Fibroblast of villous mesenchyme (primary cell): ENCODE data around the gene FUS. TPM values are rescaled to one million over a fixed set of nuclear protein-coding genes. Genes with fewer than 3 reads are reported as not detected.
"Not testable (repeated sequence)": the region's sequence is repeated elsewhere in the genome, so short reads cannot be mapped to it uniquely, and the experiment has no call there.

ENCODE experiments used
- DNase-seq: peaks from one replicate; pipeline ENCODE4 v3.0.0-alpha.2; 2010; ENCODE audit warnings: low read depth
- H3K4me3 ChIP-seq: 2 replicates; pipeline ENCODE4 v1.5.1; 2011; ENCODE audit warnings: low read depth, mild to moderate bottlenecking, low read length
- total RNA-seq: library from RNA; depleted of rRNA; stranded (reverse); fragments of >200 nt; gene quantifications from 2 replicates; pipeline ENCODE4 v1.2.3, GENCODE V29; 2012
- TF ChIP-seq, protein P1 (sequence below): IDR thresholded peaks from 2 replicates; pipeline ENCODE4 v1.5.1; 2012; ENCODE audit warnings: low read depth, mild to moderate bottlenecking, low read length; ENCODE audit not compliant: insufficient read depth

FUS gene
- total RNA-seq, 1 donor = 54.4 TPM

DNA sequence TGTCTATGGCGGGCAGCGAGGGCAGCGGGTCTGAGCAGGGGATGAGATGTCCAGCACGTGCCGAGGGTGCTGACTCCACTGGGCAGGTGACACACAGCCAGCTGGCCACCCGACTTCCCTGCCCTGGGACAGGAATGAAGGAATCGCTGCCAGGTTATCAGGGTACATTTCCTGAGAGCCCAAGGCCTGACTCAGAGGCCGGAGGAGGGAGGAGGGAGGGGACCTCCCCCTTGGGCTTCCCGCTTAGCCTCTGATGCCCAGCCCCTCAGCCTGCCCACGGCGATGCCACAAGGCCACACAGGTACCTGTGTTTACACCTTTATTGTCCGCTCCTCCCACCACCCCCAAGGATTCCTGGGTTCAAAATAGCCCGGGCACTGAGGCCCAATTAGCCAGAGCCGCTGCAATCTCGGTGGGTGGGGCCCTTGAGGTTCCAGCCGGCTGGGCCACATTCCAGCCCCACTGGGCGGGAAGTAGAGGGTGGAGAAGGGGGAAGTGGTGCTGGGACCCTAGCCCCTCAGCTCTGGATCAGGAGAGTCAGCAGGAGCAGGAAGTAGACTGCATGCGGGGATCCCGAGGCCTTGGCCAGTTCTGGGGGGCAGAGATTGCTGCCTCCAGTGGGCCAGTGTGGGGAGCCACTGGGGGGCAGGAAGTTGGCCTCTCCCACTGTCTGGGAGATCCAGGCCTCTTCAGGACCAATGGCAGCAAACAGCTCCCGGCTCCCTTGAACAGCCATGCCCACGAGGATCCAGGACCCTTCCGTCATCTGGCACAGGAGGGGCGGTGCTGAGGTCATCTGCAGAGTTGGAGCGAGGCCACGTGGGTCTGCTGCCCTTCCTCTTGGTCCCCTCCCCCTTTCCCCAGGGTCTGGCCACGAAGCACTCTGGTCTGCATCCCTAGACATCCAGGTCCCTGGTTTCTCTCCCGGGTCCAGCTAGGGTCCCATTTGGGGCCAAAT, 41.0 kb upstream of the FUS start:
- peak overlapping the region; percentile 14 for H3K4me3 ChIP-seq
- DNase-seq = peak; percentile 40
- TF ChIP-seq, protein P1, sequence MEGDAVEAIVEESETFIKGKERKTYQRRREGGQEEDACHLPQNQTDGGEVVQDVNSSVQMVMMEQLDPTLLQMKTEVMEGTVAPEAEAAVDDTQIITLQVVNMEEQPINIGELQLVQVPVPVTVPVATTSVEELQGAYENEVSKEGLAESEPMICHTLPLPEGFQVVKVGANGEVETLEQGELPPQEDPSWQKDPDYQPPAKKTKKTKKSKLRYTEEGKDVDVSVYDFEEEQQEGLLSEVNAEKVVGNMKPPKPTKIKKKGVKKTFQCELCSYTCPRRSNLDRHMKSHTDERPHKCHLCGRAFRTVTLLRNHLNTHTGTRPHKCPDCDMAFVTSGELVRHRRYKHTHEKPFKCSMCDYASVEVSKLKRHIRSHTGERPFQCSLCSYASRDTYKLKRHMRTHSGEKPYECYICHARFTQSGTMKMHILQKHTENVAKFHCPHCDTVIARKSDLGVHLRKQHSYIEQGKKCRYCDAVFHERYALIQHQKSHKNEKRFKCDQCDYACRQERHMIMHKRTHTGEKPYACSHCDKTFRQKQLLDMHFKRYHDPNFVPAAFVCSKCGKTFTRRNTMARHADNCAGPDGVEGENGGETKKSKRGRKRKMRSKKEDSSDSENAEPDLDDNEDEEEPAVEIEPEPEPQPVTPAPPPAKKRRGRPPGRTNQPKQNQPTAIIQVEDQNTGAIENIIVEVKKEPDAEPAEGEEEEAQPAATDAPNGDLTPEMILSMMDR = no peak

DNA sequence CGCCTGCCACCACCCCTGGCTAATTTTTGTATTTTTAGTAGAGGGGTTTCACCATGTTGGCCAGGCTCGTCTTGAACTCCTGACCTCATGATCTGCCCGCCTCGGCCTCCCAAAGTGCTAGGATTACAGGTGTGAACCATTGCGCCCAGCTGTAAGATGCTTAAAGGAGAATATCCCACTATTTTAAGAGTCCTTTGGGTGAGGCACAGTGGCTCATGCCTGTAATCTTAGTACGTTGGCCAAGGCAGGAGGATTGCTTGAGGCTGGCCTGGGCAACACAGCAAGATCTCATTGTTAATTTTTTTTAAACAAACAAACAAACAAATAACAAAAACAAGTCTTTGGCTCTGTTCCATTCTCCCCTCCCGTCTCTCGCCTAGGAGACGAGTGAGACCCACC, 38.9 kb upstream of the FUS start:
- DNase-seq, H3K4me3 ChIP-seq: not testable (repeated sequence)

DNA sequence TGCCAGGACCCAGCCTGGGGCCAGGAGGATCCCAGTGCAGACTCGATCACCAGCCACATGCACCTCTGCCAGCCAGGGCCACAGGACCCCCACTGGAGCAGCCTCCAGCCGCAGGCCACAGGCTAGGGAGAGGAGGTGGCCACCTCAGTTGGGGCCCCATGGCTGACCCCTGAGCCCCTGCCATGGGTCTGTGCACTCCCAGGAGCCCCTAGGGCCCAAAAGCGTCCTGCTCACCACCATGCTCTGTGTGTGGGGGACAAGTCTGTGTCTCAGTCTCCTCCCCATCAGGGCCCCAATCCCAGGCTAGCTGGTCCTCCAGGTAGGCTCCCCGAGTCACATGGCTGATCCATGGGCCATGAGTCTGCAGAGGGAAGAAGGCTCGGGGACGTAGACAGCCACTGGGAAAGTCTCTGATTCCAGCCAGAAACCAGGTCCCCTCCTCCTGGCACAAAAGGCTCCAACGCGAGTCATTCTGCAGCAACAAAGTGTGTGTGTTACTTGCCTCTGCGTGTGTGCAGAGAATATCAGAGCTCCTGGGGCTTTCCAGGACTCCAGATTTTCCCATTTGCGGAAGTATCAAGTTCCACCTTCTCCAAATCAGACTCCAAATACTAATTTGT, 38.3 kb upstream of the FUS start:
- H3K4me3 ChIP-seq = peak overlapping the region; percentile 36
- no peak for DNase-seq
- TF ChIP-seq, protein P1 = no peak

DNA sequence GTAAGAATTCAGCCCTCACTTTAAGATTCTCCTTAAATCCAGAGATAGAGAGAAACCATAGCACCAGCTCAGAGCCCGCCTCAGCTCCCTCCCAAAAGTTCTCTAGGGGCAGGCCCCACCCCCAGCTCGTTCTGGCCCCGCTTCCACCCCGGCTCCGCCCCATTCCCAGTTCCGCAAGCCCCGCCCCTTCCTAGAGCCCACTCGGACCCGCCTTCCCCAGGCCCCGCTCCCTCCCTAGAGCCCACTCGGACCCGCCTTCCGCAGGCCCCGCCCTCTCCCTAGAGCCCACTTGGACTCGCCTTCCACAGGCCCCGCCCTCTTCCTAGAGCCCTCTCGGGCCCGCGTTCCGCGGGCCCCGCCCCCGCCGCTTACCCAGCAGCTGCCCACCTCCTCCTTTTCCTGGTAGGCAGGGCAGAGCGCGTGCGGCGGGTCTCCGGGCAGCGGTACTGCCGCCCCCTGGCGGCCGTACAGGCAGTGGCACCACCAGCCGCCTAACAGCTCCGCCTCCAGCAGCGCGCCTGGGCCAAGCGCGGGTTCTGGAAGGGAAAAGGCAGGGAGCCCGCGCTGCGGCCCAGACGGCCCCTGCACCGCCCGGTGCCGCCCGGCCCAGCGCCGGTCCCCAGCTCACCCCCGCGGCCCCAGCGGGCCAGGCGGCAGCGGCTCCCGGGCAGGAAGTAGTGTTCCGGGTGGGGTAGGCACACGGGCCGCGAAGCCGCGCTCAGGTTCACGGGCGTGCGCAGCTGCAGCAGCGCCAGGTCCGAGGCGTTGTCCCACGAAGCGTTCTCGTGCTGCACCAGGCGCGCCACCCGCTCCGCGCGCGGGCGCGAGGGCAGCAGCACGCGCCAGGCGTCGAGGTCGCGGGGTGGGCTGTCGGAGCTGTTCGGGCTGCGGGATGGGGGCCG, 37.6 kb upstream of the FUS start:
- peak; percentile 100 for DNase-seq
- TF ChIP-seq, protein P1 = peak; percentile 90
- H3K4me3 ChIP-seq = peak overlapping the region; percentile 44

DNA sequence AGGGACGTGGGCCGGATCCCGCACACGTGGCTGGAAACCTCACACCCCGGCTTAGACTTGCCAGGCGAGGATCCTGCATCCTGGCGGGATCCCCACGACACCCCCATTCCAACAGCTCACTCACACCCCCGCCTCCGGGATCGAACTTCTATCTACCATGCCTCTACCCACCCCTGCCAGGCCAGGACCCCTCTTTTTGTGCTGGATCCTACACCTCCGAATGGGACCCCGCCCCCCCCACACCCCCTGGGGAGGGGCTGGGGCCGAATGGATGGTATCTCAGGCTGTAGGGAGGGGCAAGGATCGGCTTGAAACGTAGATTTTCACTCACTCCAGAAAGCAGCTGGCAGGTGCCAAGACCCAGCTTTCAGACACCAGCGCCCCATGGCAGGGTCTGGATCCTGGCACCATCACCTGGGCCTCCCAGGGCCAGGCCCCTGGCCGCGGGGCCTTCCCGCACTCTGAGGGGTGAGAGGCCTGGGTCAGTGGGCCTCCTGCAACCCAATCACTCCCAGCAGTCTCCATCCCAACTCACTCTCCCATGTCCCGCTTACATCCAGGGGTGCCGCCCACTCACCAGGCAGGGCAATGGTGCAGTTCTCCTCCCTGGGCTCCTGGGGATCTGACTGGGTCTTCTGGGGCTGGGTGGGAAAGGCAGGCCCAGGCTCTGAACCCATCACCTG, 36.8 kb upstream of the FUS start:
- DNase-seq = no peak
- TF ChIP-seq, protein P1 = no peak
- no peak overlapping the region for H3K4me3 ChIP-seq

DNA sequence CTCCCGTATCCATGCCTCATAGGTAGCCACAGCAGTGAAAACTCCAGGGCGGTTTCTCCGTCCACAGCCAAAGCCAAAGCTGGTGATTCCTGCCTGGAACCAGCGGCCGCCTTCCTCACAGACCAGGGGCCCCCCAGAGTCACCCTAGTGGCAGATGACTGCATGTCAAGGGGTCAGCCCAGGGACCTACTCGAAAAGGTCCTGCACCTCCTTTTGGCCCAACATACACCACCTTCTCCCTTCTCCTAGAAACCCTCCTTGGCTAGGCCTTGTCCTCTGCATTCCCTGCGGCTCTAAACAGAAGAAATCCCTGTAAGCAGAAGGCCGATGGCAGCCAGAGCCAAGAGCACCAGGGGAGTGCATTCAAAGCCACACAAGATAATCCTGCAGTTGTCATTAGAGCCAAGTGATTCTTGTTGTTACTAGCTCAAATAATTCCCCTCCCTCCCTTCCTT, 36.2 kb upstream of the FUS start:
- no peak for DNase-seq
- no peak overlapping the region for H3K4me3 ChIP-seq
- TF ChIP-seq, protein P1 = no peak

DNA sequence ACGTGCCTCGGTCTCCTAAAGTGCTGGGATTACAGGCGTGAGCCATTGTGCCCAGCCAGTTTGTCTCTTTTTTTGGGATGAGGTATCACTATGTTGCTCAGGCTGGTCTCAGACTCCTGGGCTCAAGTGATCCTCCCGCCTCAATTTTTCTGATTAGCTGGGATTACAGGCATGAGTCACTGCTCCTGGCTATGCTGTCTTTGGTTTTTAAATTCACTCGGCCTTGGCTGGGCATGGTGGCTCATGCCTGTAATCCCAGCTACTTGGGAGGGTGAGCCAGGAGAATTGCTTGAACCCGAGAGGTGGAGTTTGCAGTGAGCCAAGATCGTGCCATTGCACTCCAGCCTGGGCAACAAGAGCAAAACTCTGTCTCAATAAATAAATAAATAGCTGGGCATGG, 35.5 kb upstream of the FUS start:
- not testable (repeated sequence) for H3K4me3 ChIP-seq, DNase-seq
